Activated CD8-positive, alpha-beta memory T cell treated with anti-CD3 and anti-CD28 coated beads for 1 hour (primary cell): ENCODE measurements around the gene PLCL1.

Experiments
- DNase-seq, 2 donors: peaks; one replicate each; pipeline ENCODE4 v3.0.0-alpha.2; 2020; ENCODE audit warnings: low read depth in 1 of 2; ENCODE audit errors: extremely low read depth in 1 of 2

Gene PLCL1

GRCh38 chr2:197924483-197924882, 120.1 kb downstream of the PLCL1 start:
- DNase-seq = no peak

- no peak for DNase-seq
Observed at GRCh38 chr2:197925204-197925603, 120.8 kb downstream of the PLCL1 start.

GRCh38 chr2:197925976-197926375, 121.6 kb downstream of the PLCL1 start:
- DNase-seq = no peak

GRCh38 chr2:197926673-197927072, 122.3 kb downstream of the PLCL1 start:
- DNase-seq = no peak

- DNase-seq = no peak
Observed at GRCh38 chr2:197927994-197928393, 123.6 kb downstream of the PLCL1 start.

GRCh38 chr2:197929008-197929885, 124.9 kb downstream of the PLCL1 start:
- DNase-seq = no peak

- no peak for DNase-seq
Observed at GRCh38 chr2:197929886-197930227, 125.5 kb downstream of the PLCL1 start.

GRCh38 chr2:197930570-197931278, 126.3 kb downstream of the PLCL1 start:
- no peak for DNase-seq

GRCh38 chr2:197931661-197932312, 127.4 kb downstream of the PLCL1 start:
- DNase-seq = no peak

- DNase-seq = no peak
Observed at GRCh38 chr2:197932374-197932773, 128.0 kb downstream of the PLCL1 start.

GRCh38 chr2:197934261-197934933, 130.0 kb downstream of the PLCL1 start:
- no peak for DNase-seq

- no peak for DNase-seq
Observed at GRCh38 chr2:197934934-197935289, 130.5 kb downstream of the PLCL1 start.

- DNase-seq = no peak
Observed at GRCh38 chr2:197937814-197938213, 133.4 kb downstream of the PLCL1 start.

- no peak for DNase-seq
Observed at GRCh38 chr2:197938555-197938954, 134.2 kb downstream of the PLCL1 start.

GRCh38 chr2:197939787-197940186, 135.4 kb downstream of the PLCL1 start:
- DNase-seq = no peak

- no peak for DNase-seq
Observed at GRCh38 chr2:197940382-197940781, 136.0 kb downstream of the PLCL1 start.

GRCh38 chr2:197941715-197942114, 137.3 kb downstream of the PLCL1 start:
- DNase-seq = no peak

- DNase-seq = no peak
Observed at GRCh38 chr2:197943731-197944130, 139.3 kb downstream of the PLCL1 start.

- DNase-seq = no peak
Observed at GRCh38 chr2:197944416-197945096, 140.2 kb downstream of the PLCL1 start.

GRCh38 chr2:197946562-197946961, 142.2 kb downstream of the PLCL1 start:
- no peak for DNase-seq
